Astrocyte of the cerebellum (primary cell): Measurements from ENCODE around the gene CLDN16.

ENCODE experiments used
- DNase-seq: peaks from one replicate; pipeline ENCODE4 v3.0.0-alpha.2; 2011; ENCODE audit warnings: low read depth
- H3K4me3 ChIP-seq: 2 replicates; pipeline ENCODE4 v1.5.1; 2011; ENCODE audit warnings: mild to moderate bottlenecking, low read depth, low read length, moderate library complexity
- in situ Hi-C: cut with HindIII; loops from 2 replicates; pipeline ENCODE4 v1.10.0; 2017; ENCODE audit warnings: low sequenced_read_pairs
- TF ChIP-seq, protein P1 (sequence below): IDR thresholded peaks from 2 replicates; pipeline ENCODE4 v1.5.1; 2012; ENCODE audit warnings: low read length, low read depth, moderate library complexity, mild to moderate bottlenecking; ENCODE audit errors: missing control alignments

Gene CLDN16

DNA sequence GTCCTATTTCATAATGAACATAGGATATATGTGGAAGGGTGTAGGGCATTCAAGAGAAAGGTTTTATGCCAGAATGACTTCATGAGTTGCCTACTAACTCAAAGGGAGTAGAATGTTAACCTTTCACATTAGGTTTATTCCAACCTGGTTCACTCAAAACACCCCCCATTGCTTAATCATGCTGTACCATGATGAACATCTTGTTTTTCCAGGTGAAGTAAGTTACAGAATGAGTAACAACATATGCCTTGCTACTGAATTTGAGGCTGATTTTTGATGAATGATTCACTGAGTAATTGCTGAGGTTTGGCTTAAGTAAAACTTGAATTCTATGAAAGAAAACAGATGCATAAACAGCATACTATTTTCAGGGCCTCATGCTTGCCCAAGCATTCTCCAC is 5.9 kb upstream of the CLDN16 start:
- TF ChIP-seq, protein P1, sequence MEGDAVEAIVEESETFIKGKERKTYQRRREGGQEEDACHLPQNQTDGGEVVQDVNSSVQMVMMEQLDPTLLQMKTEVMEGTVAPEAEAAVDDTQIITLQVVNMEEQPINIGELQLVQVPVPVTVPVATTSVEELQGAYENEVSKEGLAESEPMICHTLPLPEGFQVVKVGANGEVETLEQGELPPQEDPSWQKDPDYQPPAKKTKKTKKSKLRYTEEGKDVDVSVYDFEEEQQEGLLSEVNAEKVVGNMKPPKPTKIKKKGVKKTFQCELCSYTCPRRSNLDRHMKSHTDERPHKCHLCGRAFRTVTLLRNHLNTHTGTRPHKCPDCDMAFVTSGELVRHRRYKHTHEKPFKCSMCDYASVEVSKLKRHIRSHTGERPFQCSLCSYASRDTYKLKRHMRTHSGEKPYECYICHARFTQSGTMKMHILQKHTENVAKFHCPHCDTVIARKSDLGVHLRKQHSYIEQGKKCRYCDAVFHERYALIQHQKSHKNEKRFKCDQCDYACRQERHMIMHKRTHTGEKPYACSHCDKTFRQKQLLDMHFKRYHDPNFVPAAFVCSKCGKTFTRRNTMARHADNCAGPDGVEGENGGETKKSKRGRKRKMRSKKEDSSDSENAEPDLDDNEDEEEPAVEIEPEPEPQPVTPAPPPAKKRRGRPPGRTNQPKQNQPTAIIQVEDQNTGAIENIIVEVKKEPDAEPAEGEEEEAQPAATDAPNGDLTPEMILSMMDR, result no peak
- no peak overlapping the region for H3K4me3 ChIP-seq
- DNase-seq, result peak; percentile 50
- in situ Hi-C loops, result no loop called here

DNA sequence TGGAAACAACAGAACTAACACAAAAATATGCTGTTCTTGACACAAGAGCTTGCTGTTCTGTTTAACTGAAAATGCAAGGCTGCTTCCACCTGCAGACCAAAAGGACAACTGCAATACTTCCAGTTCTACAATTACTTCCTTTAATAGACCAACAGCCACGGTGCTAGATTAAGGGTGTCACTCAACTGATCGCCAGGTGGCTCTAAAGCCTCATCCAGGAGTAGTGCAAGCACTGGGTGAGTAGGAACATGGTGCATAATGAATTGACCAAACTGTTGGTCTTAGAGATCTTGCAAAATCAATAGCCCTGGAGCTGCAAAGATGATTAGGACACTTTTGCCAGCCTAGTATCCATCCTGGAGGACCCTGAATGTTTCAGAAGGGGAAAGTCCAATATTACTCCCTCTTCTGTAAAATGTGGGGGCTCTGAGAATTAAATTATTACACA is 3.6 kb upstream of the CLDN16 start:
- TF ChIP-seq, protein P1, result peak; percentile 64
- H3K4me3 ChIP-seq, result no peak overlapping the region
- in situ Hi-C loops, result no loop called here
- DNase-seq, result peak; percentile 35

DNA sequence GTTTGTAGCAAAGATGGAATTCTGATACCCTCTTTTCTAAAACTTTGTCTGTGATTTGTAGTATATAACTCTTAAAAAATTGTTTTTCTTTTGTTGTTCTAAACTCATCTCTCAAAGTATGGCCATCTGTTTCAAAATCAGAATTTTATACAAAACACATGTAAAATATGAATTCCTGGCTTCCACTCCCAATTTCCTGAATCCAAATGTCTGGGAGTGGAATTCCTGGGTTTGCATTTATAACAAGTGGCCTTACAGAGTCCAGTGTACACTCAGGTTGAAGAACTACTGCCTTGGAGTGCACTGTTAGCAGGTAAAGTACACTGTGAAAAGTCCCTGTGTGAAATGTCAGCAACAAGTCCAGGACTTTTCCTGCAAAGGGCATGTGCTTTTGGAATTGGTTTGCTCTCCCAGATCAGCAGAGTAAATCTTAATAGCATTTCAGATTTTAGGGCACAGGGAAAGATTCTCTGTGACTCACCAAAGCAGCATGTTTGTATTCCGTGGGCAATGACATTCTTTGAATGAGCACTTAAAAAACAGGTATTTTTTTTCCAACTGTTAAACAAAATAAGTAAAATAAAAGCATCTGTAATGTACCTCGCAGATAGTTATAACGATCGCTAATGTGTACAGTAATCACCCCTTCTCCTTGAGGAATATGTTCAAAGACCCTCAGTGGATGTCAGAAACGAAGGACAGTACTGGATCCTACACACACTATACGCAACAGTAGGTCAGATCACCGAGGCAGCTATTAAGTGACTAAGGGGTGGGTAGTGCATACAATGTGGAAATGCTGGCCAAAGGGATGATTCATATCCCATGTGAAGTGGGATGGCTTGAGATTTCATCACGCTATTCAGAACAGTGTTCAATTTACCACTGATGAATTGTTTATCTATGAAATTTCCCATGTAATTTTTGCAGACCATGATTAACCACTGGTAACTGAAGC is 2.0 kb upstream of the CLDN16 start:
- no peak overlapping the region for H3K4me3 ChIP-seq
- peak; percentile 88 for DNase-seq
- in situ Hi-C loops, result loop anchor here (5.0 kb wide), 1 partner anchor 56 kb away; no protein-coding TSS in a partner anchor
- TF ChIP-seq, protein P1, result no peak

DNA sequence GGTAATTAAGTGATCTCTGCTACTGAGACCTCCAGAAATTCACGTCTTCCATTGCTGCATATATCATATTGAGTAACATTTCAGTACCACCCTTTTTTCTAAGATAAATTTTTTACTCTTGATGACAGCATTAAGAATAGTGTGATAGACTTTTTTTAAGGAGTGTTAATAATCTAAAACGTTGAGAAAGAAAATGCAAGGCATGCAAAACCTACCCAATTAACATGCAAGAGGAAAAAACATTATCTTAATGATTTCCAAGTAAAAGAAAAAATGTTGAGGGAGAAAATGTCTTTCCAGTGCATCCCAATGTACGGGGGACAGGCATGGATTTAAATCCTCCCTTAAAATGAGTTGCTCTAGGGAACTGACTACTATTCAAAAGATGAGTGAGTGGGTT is 740 bp downstream of the CLDN16 start:
- TF ChIP-seq, protein P1, result no peak
- in situ Hi-C loops, result loop anchor here (5.0 kb wide), 1 partner anchor 54 kb away; no protein-coding TSS in a partner anchor
- DNase-seq, result no peak
- no peak overlapping the region for H3K4me3 ChIP-seq

DNA sequence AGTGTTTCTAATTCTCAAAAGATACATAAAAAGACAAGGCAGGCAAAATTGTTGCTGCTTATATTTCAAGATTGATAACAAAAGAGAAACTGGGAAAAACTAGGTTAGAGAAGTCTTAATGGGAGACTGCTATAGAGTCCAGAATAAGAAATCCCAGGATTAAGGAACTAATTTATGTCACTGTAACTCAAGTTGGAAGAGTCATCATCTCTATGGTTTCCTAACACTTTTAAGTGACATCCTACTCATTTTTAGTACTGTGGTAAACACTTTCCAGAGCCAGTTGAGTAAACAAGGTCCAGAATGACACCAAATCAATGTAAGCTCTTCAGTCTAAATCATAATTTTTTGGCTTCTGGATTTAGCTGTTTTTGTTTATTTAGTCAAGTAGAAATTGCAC is 8.0 kb downstream of the CLDN16 start:
- TF ChIP-seq, protein P1, result no peak
- in situ Hi-C loops, result no loop called here
- no peak overlapping the region for H3K4me3 ChIP-seq
- DNase-seq, result no peak

DNA sequence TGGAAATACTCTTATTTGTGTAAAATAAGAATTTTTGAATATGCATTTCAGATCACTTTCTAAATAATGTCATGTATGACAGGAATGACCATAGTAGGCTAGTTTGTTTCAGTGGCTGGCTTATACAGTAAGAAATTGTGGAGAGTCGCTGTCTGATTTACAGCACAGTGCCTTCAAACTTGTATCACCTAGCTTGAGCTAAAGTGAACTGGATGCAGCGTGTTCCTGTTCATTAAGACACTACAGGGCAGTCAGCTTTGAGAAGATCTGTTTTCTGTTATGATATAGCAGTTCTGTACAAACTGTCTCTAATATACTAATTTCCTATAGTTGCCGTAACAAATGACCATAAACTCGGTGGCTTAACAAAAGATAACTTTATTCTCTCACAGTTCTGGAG is 9.9 kb downstream of the CLDN16 start:
- TF ChIP-seq, protein P1, result no peak
- no peak overlapping the region for H3K4me3 ChIP-seq
- in situ Hi-C loops, result no loop called here
- no peak for DNase-seq
